Aorta (tissue), 5 donors: Measurements from ENCODE around the gene CCDC50. TPM values are rescaled to one million over a fixed set of nuclear protein-coding genes. Genes with fewer than 3 reads are reported as not detected.

Experiments
- ATAC-seq: fragments of 200-7000 bp; cut with Tn5 transposase; one replicate; pipeline ENCODE4 v1.9.1; 2022; ENCODE audit warnings: moderate library complexity; ENCODE audit not compliant: low FRiP score
- DNase-seq, 2 donors: peaks; one replicate each; pipeline ENCODE4 v3.0.0-alpha.2; 2020
- H3K27ac ChIP-seq, 2 donors: one replicate each; pipeline ENCODE4 v1.5.1; 2013; ENCODE audit warnings: low read length in 2 of 2, mild to moderate bottlenecking in 2 of 2, moderate library complexity in 2 of 2, control low read depth in 1 of 2, inconsistent platforms in 1 of 2, low read depth in 1 of 2
- H3K27me3 ChIP-seq, 2 donors: one replicate each; pipeline ENCODE4 v1.6.1; 2013; ENCODE audit warnings: control low read depth in 1 of 2, low read length in 1 of 2, mild to moderate bottlenecking in 1 of 2, moderate library complexity in 1 of 2; ENCODE audit not compliant: insufficient read depth in 2 of 2, control insufficient read depth in 1 of 2
- H3K36me3 ChIP-seq, 2 donors: one replicate each; pipeline ENCODE4 v1.6.1; 2013; ENCODE audit warnings: control low read depth in 1 of 2, low read length in 1 of 2, mild to moderate bottlenecking in 1 of 2; ENCODE audit not compliant: insufficient read depth in 2 of 2, control insufficient read depth in 1 of 2
- H3K4me1 ChIP-seq, 2 donors: one replicate each; pipeline ENCODE4 v1.6.1; 2013; ENCODE audit warnings: low read length in 2 of 2, control low read depth in 1 of 2, mild to moderate bottlenecking in 1 of 2, moderate library complexity in 1 of 2; ENCODE audit not compliant: insufficient read depth in 2 of 2, control insufficient read depth in 1 of 2
- H3K4me3 ChIP-seq, 2 donors: one replicate each; pipeline ENCODE4 v1.5.1; 2013; ENCODE audit warnings: low read length in 2 of 2, control low read depth in 1 of 2, mild to moderate bottlenecking in 1 of 2
- H3K9me3 ChIP-seq: one replicate; pipeline ENCODE4 v1.6.1; 2013; ENCODE audit warnings: mild to moderate bottlenecking, low read length; ENCODE audit not compliant: control insufficient read depth
- WGBS, 2 donors: extraction: QIAGEN DNeasy Blood & Tissue Kit; methylation state at CpG; one replicate each; pipeline ENCODE4 v1.1.7; 2013; 5-methylcytosine and 5-hydroxymethylcytosine counted together
- intact Hi-C, 2 donors: fragments of 100-400 bp; cut with DNase I; formaldehyde crosslinking; loops; one replicate each; pipeline versions ENCODE4 v1.14.2 to v1.15.0; 2022
- polyA plus RNA-seq, 2 donors: library from polyadenylated mRNA; stranded (reverse); fragments of 200-250 nt; gene quantifications; one replicate each; pipeline ENCODE4 v1.2.3, GENCODE V29; 2013
- total RNA-seq, 2 donors: library from RNA; stranded (reverse); fragmentation: NEBNext Ultra II Directional; extraction: Animal tissue kit (Norgen Biotek cat#: 25700); gene quantifications; one replicate each; pipeline ENCODE4 v1.2.1, GENCODE V29; 2021
- donor health status: healthy with polysubstance abuse.
- donor health status: Bipolar disorder and iron deficiency.
- donor health status: DM: no; HTN: no; CAD: no.
- donor health status: DM: no; HTN: no; CAD: no.
- donor health status: DM: yes; HTN: yes; CAD: no.

Gene CCDC50
- total and polyA plus RNA-seq, 4 donors: 34.3 to 129 (median 65.4) TPM

GRCh38 chr3:191360620-191361019 is 31.4 kb downstream of the CCDC50 start:
- DNase-seq (no peak), ATAC-seq (no peak)
- no peak overlapping the region for H3K27ac ChIP-seq
- peaks cover 7 to 11% of the 10 kb centered on the region in 2 donors for H3K36me3 ChIP-seq
- no peaks in the 10 kb centered on the region for H3K9me3 ChIP-seq
- H3K4me3 ChIP-seq: no peak overlapping the region
- no peaks in the 10 kb centered on the region for H3K27me3 ChIP-seq
- WGBS, 2 donors: 90 to 93% methylated on average over 3 of the region's 3 CpGs
- no peaks in the 10 kb centered on the region for H3K4me1 ChIP-seq
- intact Hi-C loops: no loop called here

- no peaks in the 10 kb centered on the region for H3K9me3 ChIP-seq
- 94 to 100% methylated on average over 1 of the region's 1 CpG for WGBS, 2 donors
- H3K4me1 ChIP-seq: no peaks in the 10 kb centered on the region
- DNase-seq (no peak), ATAC-seq (no peak)
- no peaks in the 10 kb centered on the region for H3K27me3 ChIP-seq
- intact Hi-C loops: no loop called here
- H3K27ac ChIP-seq: no peak overlapping the region
- H3K4me3 ChIP-seq: no peak overlapping the region
- peaks cover 7 to 11% of the 10 kb centered on the region in 2 donors for H3K36me3 ChIP-seq
These were observed 32.3 kb downstream of the CCDC50 start for GRCh38 chr3:191361456-191361855.

- Histone ChIP-seq H3K4me3 (no peak overlapping the region), H3K4me1 (no peaks in the 10 kb centered on the region), H3K27me3 (no peaks in the 10 kb centered on the region), H3K36me3 (peaks cover 7 to 11% of the 10 kb centered on the region in 2 donors), H3K27ac (no peak overlapping the region), H3K9me3 (no peaks in the 10 kb centered on the region)
- ATAC-seq (no peak), DNase-seq (no peak)
- intact Hi-C loops: no loop called here
- whole genome bisulfite sequencing, 2 donors: 70 to 80% methylated on average over 4 of the region's 4 CpGs
These were observed 32.8 kb downstream of the CCDC50 start for GRCh38 chr3:191362037-191362436.

GRCh38 chr3:191362524-191363090 is 33.4 kb downstream of the CCDC50 start:
- Histone ChIP-seq H3K27ac (no peak overlapping the region), H3K4me3 (no peak overlapping the region), H3K9me3 (no peaks in the 10 kb centered on the region), H3K4me1 (no peaks in the 10 kb centered on the region), H3K27me3 (no peaks in the 10 kb centered on the region), H3K36me3 (peaks cover 7 to 11% of the 10 kb centered on the region in 2 donors)
- no peak for DNase-seq
- no peak for ATAC-seq
- intact Hi-C loops: no loop called here
- WGBS, 2 donors: 97% methylated on average over 2 of the region's 2 CpGs

GRCh38 chr3:191363221-191363620 is 34.0 kb downstream of the CCDC50 start:
- intact Hi-C loops: no loop called here
- H3K4me1 ChIP-seq: no peaks in the 10 kb centered on the region
- ATAC-seq: no peak
- WGBS, 2 donors: 85 to 95% methylated on average over 4 of the region's 4 CpGs
- no peak for DNase-seq
- H3K36me3 ChIP-seq: peaks cover 5 to 11% of the 10 kb centered on the region in 2 donors
- no peaks in the 10 kb centered on the region for H3K27me3 ChIP-seq
- no peak overlapping the region for H3K27ac ChIP-seq
- no peaks in the 10 kb centered on the region for H3K9me3 ChIP-seq
- no peak overlapping the region for H3K4me3 ChIP-seq

GRCh38 chr3:191366675-191367074 is 37.5 kb downstream of the CCDC50 start:
- H3K27ac ChIP-seq: no peak overlapping the region
- intact Hi-C loops: loop anchor here in 1 of 2 donors (5.0 kb wide), 1 partner anchor 39 kb away; the partner anchor contains the start of gene CCDC50
- ATAC-seq (no peak), DNase-seq (no peak)
- 63 to 77% methylated on average over 2 of the region's 2 CpGs for whole genome bisulfite sequencing, 2 donors
- no peaks in the 10 kb centered on the region for H3K9me3 ChIP-seq
- H3K4me1 ChIP-seq: no peaks in the 10 kb centered on the region
- H3K27me3 ChIP-seq: no peaks in the 10 kb centered on the region
- peaks cover 2 to 3% of the 10 kb centered on the region in 2 donors for H3K36me3 ChIP-seq
- no peak overlapping the region for H3K4me3 ChIP-seq

GRCh38 chr3:191368755-191369615 is 39.8 kb downstream of the CCDC50 start:
- H3K9me3 ChIP-seq: no peaks in the 10 kb centered on the region
- WGBS, 2 donors: 69 to 90% methylated on average over 5 of the region's 5 CpGs
- H3K4me3 ChIP-seq: no peak overlapping the region
- peaks cover 2 to 3% of the 10 kb centered on the region in 2 donors for H3K36me3 ChIP-seq
- intact Hi-C loops: loop anchor here in 1 of 2 donors (5.0 kb wide), 1 partner anchor 42 kb away; the partner anchor contains the start of gene CCDC50
- no peaks in the 10 kb centered on the region for H3K4me1 ChIP-seq
- no peaks in the 10 kb centered on the region for H3K27me3 ChIP-seq
- ATAC-seq: no peak
- no peak for DNase-seq
- H3K27ac ChIP-seq: no peak overlapping the region

GRCh38 chr3:191369616-191370010 is 40.4 kb downstream of the CCDC50 start:
- Histone ChIP-seq H3K36me3 (peaks cover 2 to 3% of the 10 kb centered on the region in 2 donors), H3K27ac (no peak overlapping the region), H3K4me1 (no peaks in the 10 kb centered on the region), H3K9me3 (no peaks in the 10 kb centered on the region), H3K4me3 (no peak overlapping the region), H3K27me3 (no peaks in the 10 kb centered on the region)
- ATAC-seq (no peak), DNase-seq (no peak)
- intact Hi-C loops: loop anchor here in 1 of 2 donors (5.0 kb wide), 1 partner anchor 42 kb away; the partner anchor contains the start of gene CCDC50
- 83 to 87% methylated on average over 2 of the region's 2 CpGs for WGBS, 2 donors
